MM.1S (cell line): Measurements from ENCODE around the gene SIRT2.
"Not testable (repeated sequence)": the region's sequence is repeated elsewhere in the genome, so short reads cannot be mapped to it uniquely, and the experiment has no call there.

ENCODE experiments used
- DNase-seq: peaks from one replicate; pipeline ENCODE4 v3.0.0-alpha.2; 2015
- H2AFZ ChIP-seq: fragments of 300-600 bp; sonication (generic); 2 replicates; pipeline ENCODE4 v1.6.0; 2016; ENCODE audit warnings: antibody characterized with exemption, low read length
- H3F3A ChIP-seq: fragments of 300-600 bp; sonication (generic); 2 replicates; pipeline ENCODE4 v1.6.1; 2016; ENCODE audit warnings: mild to moderate bottlenecking, antibody characterized with exemption, low read length, moderate library complexity, mixed read lengths; ENCODE audit not compliant: insufficient read depth
- H3K27ac ChIP-seq: fragments of 300-600 bp; sonication (generic); 2 replicates; pipeline ENCODE4 v1.5.1; 2016; ENCODE audit warnings: mild to moderate bottlenecking, low read length
- H3K27me3 ChIP-seq: fragments of 300-600 bp; sonication (generic); replicated peaks from 2 replicates; pipeline ENCODE4 v1.6.0; 2016; ENCODE audit warnings: low read length; ENCODE audit not compliant: insufficient read depth
- H3K36me3 ChIP-seq: fragments of 300-600 bp; sonication (generic); replicated peaks from 2 replicates; pipeline ENCODE4 v1.6.1; 2016; ENCODE audit warnings: mild to moderate bottlenecking, low read length, mixed read lengths; ENCODE audit not compliant: insufficient read depth
- H3K4me1 ChIP-seq: fragments of 300-600 bp; sonication (generic); 2 replicates; pipeline ENCODE4 v1.6.1; 2016; ENCODE audit warnings: low read length, mixed read lengths
- H3K4me2 ChIP-seq: fragments of 300-600 bp; sonication (generic); 2 replicates; pipeline ENCODE4 v1.6.0; 2016; ENCODE audit warnings: low read depth, low read length
- H3K4me3 ChIP-seq: fragments of 300-600 bp; sonication (generic); 2 replicates; pipeline ENCODE4 v1.5.1; 2016; ENCODE audit warnings: low read length, mixed read lengths
- H3K79me2 ChIP-seq: fragments of 300-600 bp; sonication (generic); 2 replicates; pipeline ENCODE4 v1.6.1; 2016; ENCODE audit warnings: mixed run types, low read length, mixed read lengths
- H3K9ac ChIP-seq: fragments of 300-600 bp; sonication (generic); 2 replicates; pipeline ENCODE4 v1.6.1; 2016; ENCODE audit warnings: low read length, mixed read lengths
- H3K9me2 ChIP-seq: fragments of 300-600 bp; sonication (generic); replicated peaks from 2 replicates; pipeline ENCODE4 v1.6.1; 2016; ENCODE audit warnings: mild to moderate bottlenecking, low read length, mixed read lengths; ENCODE audit not compliant: insufficient read depth
- H3K9me3 ChIP-seq: fragments of 300-600 bp; sonication (generic); replicated peaks from 2 replicates; pipeline ENCODE4 v1.6.1; 2016; ENCODE audit warnings: mild to moderate bottlenecking, low read length, mixed read lengths; ENCODE audit not compliant: insufficient read depth
- H4K20me1 ChIP-seq: fragments of 300-600 bp; sonication (generic); 2 replicates; pipeline ENCODE4 v1.6.1; 2016; ENCODE audit warnings: mild to moderate bottlenecking, low read length, moderate library complexity, mixed read lengths; ENCODE audit not compliant: insufficient read depth
- CTCF ChIP-seq: fragments of 300-600 bp; sonication (generic); IDR thresholded peaks from 2 replicates; pipeline ENCODE4 v1.5.1; 2016; ENCODE audit warnings: antibody characterized with exemption, low read length, mixed read lengths
- EZH2 ChIP-seq: fragments of 300-600 bp; sonication (generic); optimal IDR thresholded peaks from 2 replicates; pipeline ENCODE3; 2017; ENCODE audit warnings: low read depth, mild to moderate bottlenecking, antibody characterized with exemption, low read length, mixed read lengths
- EZH2phosphoT487 ChIP-seq: fragments of 300-600 bp; sonication (generic); IDR thresholded peaks from 2 replicates; pipeline ENCODE4 v1.6.1; 2018; ENCODE audit warnings: antibody characterized with exemption, low read length

The SIRT2 gene

GRCh38 chr19:38867171-38867780 lies 32.1 kb downstream of the SIRT2 start:
- no peaks in the 10 kb centered on the region for H3K27me3 ChIP-seq
- no peaks in the 10 kb centered on the region for H3K36me3 ChIP-seq
- no peak overlapping the region for H3K4me3 ChIP-seq
- H3K9ac ChIP-seq: no peak overlapping the region
- H3K27ac ChIP-seq: no peak overlapping the region
- TF ChIP-seq CTCF: no peak
- no peak for TF ChIP-seq EZH2phosphoT487
- TF ChIP-seq EZH2: no peak
- no peaks in the 10 kb centered on the region for H3F3A ChIP-seq
- no peak overlapping the region for H2AFZ ChIP-seq
- no peaks in the 10 kb centered on the region for H3K9me3 ChIP-seq
- no peaks in the 10 kb centered on the region for H3K79me2 ChIP-seq
- no peaks in the 10 kb centered on the region for H3K4me1 ChIP-seq
- no peak overlapping the region for H3K4me2 ChIP-seq
- H3K9me2 ChIP-seq: no peaks in the 10 kb centered on the region
- no peaks in the 10 kb centered on the region for H4K20me1 ChIP-seq
- no peak for DNase-seq

DNA sequence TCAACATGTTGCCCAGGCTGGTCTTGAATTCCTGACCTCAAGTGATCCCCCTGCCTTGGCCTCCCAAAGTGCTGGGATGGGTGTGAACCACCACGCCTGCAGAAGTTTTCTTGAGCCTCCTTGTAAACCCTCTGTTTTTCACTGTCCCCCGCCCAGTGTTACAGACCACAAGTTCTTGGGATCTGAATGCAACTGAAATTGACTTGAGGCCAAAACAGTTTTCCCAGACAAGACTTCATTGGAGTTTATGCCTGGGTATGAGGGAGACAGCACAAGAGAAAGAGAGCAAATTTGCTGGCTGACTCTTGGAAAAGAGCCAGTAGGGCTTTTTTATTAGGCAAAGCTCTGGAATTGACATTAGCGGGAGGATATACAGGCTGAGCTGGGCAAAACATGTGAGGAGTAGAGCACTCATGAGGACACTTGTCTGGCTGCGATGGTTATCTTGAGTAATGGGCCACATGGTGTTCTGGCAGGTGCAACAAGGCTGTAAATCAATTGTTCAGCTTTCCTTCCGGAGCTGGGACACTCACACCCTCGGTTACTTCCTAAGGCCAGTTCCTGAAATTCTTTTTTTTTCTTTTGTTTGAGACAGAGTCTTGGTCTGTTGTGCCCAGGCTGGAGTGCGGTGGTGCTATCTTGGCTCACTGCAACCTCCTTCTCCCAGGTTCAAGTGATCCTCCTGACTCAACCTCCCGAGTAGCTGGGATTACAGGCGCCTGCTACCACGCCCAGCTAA lies 36.9 kb downstream of the SIRT2 start:
- Histone ChIP-seq H3K79me2 (no peaks in the 10 kb centered on the region), H4K20me1 (no peaks in the 10 kb centered on the region), H3K36me3 (no peaks in the 10 kb centered on the region), H3K9me3 (no peaks in the 10 kb centered on the region), H3K4me2 (no peak overlapping the region), H3K4me3 (no peak overlapping the region), H3K27ac (no peak overlapping the region), H3K9me2 (no peaks in the 10 kb centered on the region), H3F3A (peaks cover 3% of the 10 kb centered on the region; the same call in 1 of the 2 replicates), H3K4me1 (peaks cover 5% of the 10 kb centered on the region), H2AFZ (no peak overlapping the region), H3K9ac (no peak overlapping the region), H3K27me3 (no peaks in the 10 kb centered on the region)
- DNase-seq: no peak
- TF ChIP-seq EZH2 (no peak), EZH2phosphoT487 (no peak), CTCF (no peak)

GRCh38 chr19:38861368-38861767 lies 38.0 kb downstream of the SIRT2 start:
- Histone ChIP-seq H4K20me1 (no peaks in the 10 kb centered on the region), H2AFZ (no peak overlapping the region), H3K36me3 (no peaks in the 10 kb centered on the region), H3K9me2 (no peaks in the 10 kb centered on the region), H3K4me1 (peaks cover 11% of the 10 kb centered on the region), H3K9me3 (no peaks in the 10 kb centered on the region), H3K4me2 (no peak overlapping the region), H3K27ac (no peak overlapping the region), H3K9ac (no peak overlapping the region), H3K79me2 (no peaks in the 10 kb centered on the region), H3K4me3 (no peak overlapping the region), H3K27me3 (no peaks in the 10 kb centered on the region), H3F3A (peaks cover 11% of the 10 kb centered on the region)
- DNase-seq: no peak
- no peak for TF ChIP-seq EZH2phosphoT487
- no peak for TF ChIP-seq EZH2
- no peak for TF ChIP-seq CTCF

DNA sequence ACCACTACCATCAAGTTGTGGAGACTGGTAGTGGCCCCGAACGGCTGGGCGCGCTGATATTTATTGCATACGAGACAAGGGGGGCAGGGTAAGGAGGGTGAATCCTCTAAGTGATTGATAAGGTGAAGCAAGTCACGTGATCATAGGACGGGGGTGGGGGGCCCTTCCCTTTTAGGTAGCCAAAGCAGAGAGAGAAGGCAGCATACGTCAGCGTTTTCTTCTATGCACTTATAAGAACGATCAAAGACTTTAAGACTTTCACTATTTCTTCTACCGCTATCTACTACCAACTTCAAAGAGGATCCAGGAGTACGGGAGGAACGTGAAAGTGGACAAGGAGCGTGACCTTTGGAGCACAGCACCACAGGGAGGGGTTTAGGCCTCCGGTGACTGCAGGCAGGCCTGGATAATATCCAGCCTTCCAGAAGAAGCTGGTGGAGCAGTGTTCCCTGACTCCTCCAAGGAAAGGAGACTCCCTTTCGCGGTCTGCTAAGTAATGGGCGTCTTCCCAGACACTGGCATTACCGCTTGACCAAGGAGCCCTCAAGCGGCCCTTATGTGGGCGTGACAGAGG lies 39.7 kb downstream of the SIRT2 start:
- H3K4me3 ChIP-seq, H3K4me2 ChIP-seq, H2AFZ ChIP-seq, H3K9me3 ChIP-seq, H3K27ac ChIP-seq, H3K36me3 ChIP-seq, H3K9ac ChIP-seq, H3K79me2 ChIP-seq, H4K20me1 ChIP-seq, H3K9me2 ChIP-seq, DNase-seq, H3K27me3 ChIP-seq: not testable (repeated sequence)
- H3K4me1 ChIP-seq: peaks cover 11% of the 10 kb centered on the region
- peaks cover 11% of the 10 kb centered on the region for H3F3A ChIP-seq
